CD14-positive monocyte (primary cell): ENCODE measurements around the gene PRKAR1A. TPM values are rescaled to one million over a fixed set of nuclear protein-coding genes. Genes with fewer than 3 reads are reported as not detected.

ENCODE experiments used
- DNase-seq, 3 donors: peaks; one replicate each; pipeline ENCODE4 v3.0.0-alpha.2; 2011 to 2022
- H2AFZ ChIP-seq: 2 replicates; pipeline ENCODE4 v1.6.0; 2012; ENCODE audit warnings: mild to moderate bottlenecking, low read depth, low read length, inconsistent platforms; ENCODE audit not compliant: insufficient read depth, poor library complexity, severe bottlenecking
- H3K27ac ChIP-seq, 2 donors: 1 replicate in 1 of 2; 2 replicates in 1 of 2; pipeline ENCODE4 v1.5.1; 2012 to 2013; ENCODE audit warnings: low read length in 2 of 2, control low read depth in 1 of 2, inconsistent platforms in 1 of 2, low read depth in 1 of 2, mild to moderate bottlenecking in 1 of 2
- H3K27me3 ChIP-seq, 2 donors: one replicate each; pipeline versions ENCODE4 v1.6.0 to v1.6.1; 2011 to 2013; ENCODE audit warnings: low read length in 2 of 2; ENCODE audit not compliant: control insufficient read depth in 2 of 2, insufficient read depth in 2 of 2
- H3K36me3 ChIP-seq, 2 donors: replicated peaks in 1 of 2; 1 replicate in 1 of 2; 2 replicates in 1 of 2; pipeline versions ENCODE4 v1.5.1 to v1.6.1; 2012 to 2013; ENCODE audit warnings: low read length in 2 of 2, control low read depth in 1 of 2, inconsistent platforms in 1 of 2, mild to moderate bottlenecking in 1 of 2; ENCODE audit not compliant: insufficient read depth in 2 of 2, control insufficient read depth in 1 of 2
- H3K4me1 ChIP-seq, 2 donors: 1 replicate in 1 of 2; 2 replicates in 1 of 2; pipeline versions ENCODE4 v1.5.1 to v1.6.1; 2012 to 2013; ENCODE audit warnings: low read length in 2 of 2, control low read depth in 1 of 2, inconsistent platforms in 1 of 2, mild to moderate bottlenecking in 1 of 2, moderate library complexity in 1 of 2; ENCODE audit not compliant: insufficient read depth in 2 of 2, control insufficient read depth in 1 of 2
- H3K4me2 ChIP-seq: replicated peaks from 2 replicates; pipeline ENCODE3; 2012; ENCODE audit warnings: low read length, moderate library complexity, mild to moderate bottlenecking; ENCODE audit not compliant: poor library complexity, severe bottlenecking; ENCODE audit errors: extremely low read depth
- H3K4me3 ChIP-seq, 3 experiments: fragments of 200-600 bp in 1 of 3; sonication (generic) in 1 of 3; replicated peaks in 1 of 3; 1 replicate in 2 of 3; 2 replicates in 1 of 3; pipeline ENCODE4 v1.5.1; 2011 to 2013; ENCODE audit warnings: low read length in 3 of 3, mild to moderate bottlenecking in 3 of 3, control low read depth in 2 of 3, low read depth in 2 of 3, inconsistent platforms in 1 of 3, moderate library complexity in 1 of 3
- H3K79me2 ChIP-seq: 2 replicates; pipeline ENCODE4 v1.6.0; 2012; ENCODE audit warnings: mild to moderate bottlenecking, control low read depth, inconsistent platforms, low read length, moderate library complexity; ENCODE audit not compliant: insufficient read depth
- H3K9ac ChIP-seq: 2 replicates; pipeline ENCODE4 v1.6.0; 2017; ENCODE audit warnings: low read length, mild to moderate bottlenecking; ENCODE audit not compliant: insufficient read depth, poor library complexity, severe bottlenecking
- H3K9me3 ChIP-seq, 2 donors: replicated peaks in 1 of 2; 1 replicate in 1 of 2; 2 replicates in 1 of 2; pipeline versions ENCODE4 v1.5.1 to v1.6.1; 2012 to 2013; ENCODE audit warnings: low read length in 2 of 2, control low read depth in 1 of 2; ENCODE audit not compliant: control insufficient read depth in 1 of 2, insufficient read depth in 1 of 2
- H4K20me1 ChIP-seq: 2 replicates; pipeline ENCODE4 v1.6.0; 2012; ENCODE audit warnings: mild to moderate bottlenecking, low read length, control low read depth, moderate library complexity; ENCODE audit not compliant: insufficient read depth
- H3K27ac Mint-ChIP-seq, 7 donors: one replicate each; pipeline ENCODE4 v1.8.0; 2020; ENCODE audit warnings: mild to moderate bottlenecking in 7 of 7, mixed read lengths in 7 of 7, moderate library complexity in 6 of 7, inconsistent platforms in 2 of 7
- H3K27me3 Mint-ChIP-seq, 3 donors: one replicate each; pipeline ENCODE4 v1.8.0; 2021 to 2022; ENCODE audit warnings: low read depth in 3 of 3, mild to moderate bottlenecking in 3 of 3, mixed read lengths in 3 of 3, moderate library complexity in 3 of 3, inconsistent platforms in 1 of 3
- H3K36me3 Mint-ChIP-seq, 2 donors: one replicate each; pipeline ENCODE4 v1.8.0; 2020; ENCODE audit warnings: mixed read lengths in 2 of 2, inconsistent platforms in 1 of 2, mild to moderate bottlenecking in 1 of 2
- H3K4me1 Mint-ChIP-seq: one replicate; pipeline ENCODE4 v1.8.0; 2020; ENCODE audit warnings: mild to moderate bottlenecking, mixed read lengths
- H3K4me3 Mint-ChIP-seq, 2 donors: one replicate each; pipeline ENCODE4 v1.8.0; 2020; ENCODE audit warnings: mild to moderate bottlenecking in 2 of 2, mixed read lengths in 2 of 2, moderate library complexity in 1 of 2
- H3K9me3 Mint-ChIP-seq, 7 donors: one replicate each; pipeline ENCODE4 v1.8.0; 2020 to 2022; ENCODE audit warnings: mixed read lengths in 7 of 7, mild to moderate bottlenecking in 6 of 7, moderate library complexity in 6 of 7, inconsistent platforms in 2 of 7
- CTCF ChIP-seq: fragments of 200-600 bp; IDR thresholded peaks from one replicate; pipeline ENCODE4 v1.8.0; 2022; ENCODE audit warnings: antibody characterized with exemption, mild to moderate bottlenecking
- WGBS: methylation state at CpG from one replicate; pipeline ENCODE4 v1.1.5; 2013; ENCODE audit warnings: missing lambda C conversion rate; ENCODE audit not compliant: insufficient coverage; 5-methylcytosine and 5-hydroxymethylcytosine counted together
- intact Hi-C, 2 donors: fragments of 100-400 bp; cut with micrococcal nuclease; formaldehyde crosslinking; loops; one replicate each; pipeline versions ENCODE4 v1.15.0 to v1.15.1; 2023
- polyA plus RNA-seq, 3 donors: library from polyadenylated mRNA; depleted of rRNA in 1 of 3; unstranded in 2 of 3; stranded (reverse) in 1 of 3; fragments of 300-500 nt in 2 of 3; fragments of >200 nt in 1 of 3; fragmentation: Illumina TruSeq in 2 of 3; gene quantifications; 1 replicate in 2 of 3; 2 replicates in 1 of 3; pipeline ENCODE4 v1.2.3, GENCODE V29; 2012 to 2021

Gene PRKAR1A
- polyA plus RNA-seq, 3 donors, result 91.9 to 436 (median 300) TPM

- Mint-ChIP-seq H3K27me3 (peaks cover 0 to 3% (median 0%) of the 10 kb centered on the region in 3 donors), H3K4me3 (peak overlapping the region in 1 of 2 donors; percentile 42), H3K36me3 (peaks cover 4 to 11% of the 10 kb centered on the region in 2 donors), H3K27ac (peak overlapping the region; percentile 79 to 91 (median 89)), H3K9me3 (peaks cover 0 to 3% (median 0%) of the 10 kb centered on the region in 7 donors), H3K4me1 (peaks cover 67% of the 10 kb centered on the region)
- Histone ChIP-seq H3K4me1 (peaks cover 58 to 72% of the 10 kb centered on the region in 2 donors), H3K4me3 (peak overlapping the region in 1 of 3 experiments; percentile 33), H3K36me3 (no peaks in the 10 kb centered on the region), H3K9me3 (no peaks in the 10 kb centered on the region), H4K20me1 (peaks cover 10% of the 10 kb centered on the region), H3K27me3 (no peaks in the 10 kb centered on the region), H3K4me2 (peak overlapping the region; percentile 21), H2AFZ (peak overlapping the region; percentile 39), H3K27ac (peak overlapping the region; percentile 73 to 83), H3K79me2 (peaks cover 36% of the 10 kb centered on the region), H3K9ac (no peak overlapping the region)
- intact Hi-C loops, result loop anchor here (2.0 to 10.0 kb wide), 4 partner anchors 19 to 735 kb away; partner anchors contain the start of gene FAM20A (in 1 of the 2)
- DNase-seq, result peak; percentile 65 to 80 (median 76)
- no peak for TF ChIP-seq CTCF
- WGBS, result 8% methylated on average over 4 of the region's 9 CpGs
Observed at GRCh38 chr17:68509141-68510057, 2.8 kb upstream of the PRKAR1A start.

GRCh38 chr17:68511254-68511670 is 968 bp upstream of the PRKAR1A start:
- peaks cover 13 to 15% of the 10 kb centered on the region in 2 donors for H3K36me3 ChIP-seq
- peak overlapping the region; percentile 96 for H2AFZ ChIP-seq
- H3K4me3 ChIP-seq, result peak overlapping the region; percentile 80 to 97 (median 90)
- Mint-ChIP-seq H3K4me3 (peak overlapping the region; percentile 79 to 83), H3K27ac (peak overlapping the region; percentile 85 to 100 (median 91)), H3K36me3 (peaks cover 16 to 23% of the 10 kb centered on the region in 2 donors), H3K27me3 (peaks cover 0 to 5% (median 0%) of the 10 kb centered on the region in 3 donors), H3K4me1 (peaks cover 67% of the 10 kb centered on the region), H3K9me3 (peaks cover 0 to 3% (median 0%) of the 10 kb centered on the region in 7 donors)
- H3K9me3 ChIP-seq, result no peaks in the 10 kb centered on the region
- DNase-seq, result peak in 1 of 3 donors; percentile 12
- peaks cover 29% of the 10 kb centered on the region for H4K20me1 ChIP-seq
- H3K27ac ChIP-seq, result peak overlapping the region; percentile 72 to 98
- no peaks in the 10 kb centered on the region for H3K27me3 ChIP-seq
- peaks cover 57 to 74% of the 10 kb centered on the region in 2 donors for H3K4me1 ChIP-seq
- intact Hi-C loops, result loop anchor here (5.0 to 10.0 kb wide), 3 partner anchors 49 to 734 kb away; partner anchors contain the start of gene FAM20A (in 1 of the 2)
- 0% methylated on average over 6 of the region's 10 CpGs for WGBS
- peak overlapping the region; percentile 92 for H3K9ac ChIP-seq
- H3K79me2 ChIP-seq, result peaks cover 54% of the 10 kb centered on the region
- peak overlapping the region; percentile 91 for H3K4me2 ChIP-seq
- no peak for TF ChIP-seq CTCF
